HCT116 (cell line): ENCODE results near the gene CLEC4M. TPM values are rescaled to one million over a fixed set of nuclear protein-coding genes. Genes with fewer than 3 reads are reported as not detected.

Source experiments
- ATAC-seq: fragments of 200-7000 bp; cut with Tn5 transposase; 2 replicates; pipeline ENCODE4 v1.9.1; 2020; ENCODE audit warnings: mild to moderate bottlenecking, moderate library complexity
- BruUV-seq: library from RNA; stranded (reverse); fragments of 400-500 nt; replicated peaks from 2 replicates; lab custom pipeline; 2021; lab: Mats Ljungman, UMichigan
- CTCF ChIA-PET: fragments of 300-600 bp; sonication (Branson Sonifier 250); formaldehyde crosslinking; loops from one replicate; lab custom pipeline; 2021; ENCODE audit warnings: antibody characterized with exemption; lab: Charles Lee
- POLR2A ChIA-PET: fragments of 300-600, 350-600 bp; sonication (Branson Sonifier 250); formaldehyde crosslinking; loops from one replicate; lab custom pipeline; 2021; ENCODE audit warnings: antibody characterized with exemption; lab: Charles Lee
- RAD21 ChIA-PET, 2 experiments: fragments of 300-600 bp; sonication (Branson Sonifier 250); formaldehyde crosslinking; loops; one replicate each; lab custom pipeline; 2023; ENCODE audit warnings: low total read pairs in 2 of 2; ENCODE audit not compliant: uncharacterized antibody in 2 of 2, unreplicated experiment in 2 of 2, low non-redundant PET in 1 of 2; lab: Charles Lee
- DNase-seq: peaks from one replicate; pipeline ENCODE4 v3.0.0-alpha.2; 2010; ENCODE audit warnings: low read depth, low spot score
- H2AFZ ChIP-seq: fragments of 200-600 bp; shearing (Covaris generic), sonication (generic); 2 replicates; pipeline ENCODE4 v1.6.1; 2017; ENCODE audit warnings: low read depth, mixed run types, mixed read lengths, antibody characterized with exemption, low read length; ENCODE audit not compliant: poor library complexity, severe bottlenecking
- H3K27ac ChIP-seq: 2 replicates; pipeline ENCODE4 v1.5.1; 2012; ENCODE audit warnings: low read depth, low read length
- H3K27me3 ChIP-seq: fragments of 200-600 bp; sonication (generic); 2 replicates; pipeline ENCODE4 v1.6.1; 2016; ENCODE audit warnings: mixed run types, low read length, mixed read lengths; ENCODE audit not compliant: insufficient read depth
- H3K36me3 ChIP-seq, 2 experiments: fragments of 200-500 bp in 1 of 2; fragments of 200-600 bp in 1 of 2; sonication (Bioruptor generic) in 1 of 2; sonication (generic) in 1 of 2; 2 replicates each; pipeline versions ENCODE4 v1.5.1 to v1.6.1; 2014 to 2016; ENCODE audit warnings: low read length in 2 of 2, inconsistent platforms in 1 of 2, mixed read lengths in 1 of 2, mixed run types in 1 of 2; ENCODE audit not compliant: insufficient read depth in 2 of 2, control insufficient read depth in 1 of 2
- H3K4me1 ChIP-seq, 2 experiments: fragments of 200-600 bp in 1 of 2; sonication (generic) in 1 of 2; 2 replicates each; pipeline versions ENCODE4 v1.5.1 to v1.6.1; 2012 to 2017; ENCODE audit warnings: low read length in 2 of 2, inconsistent platforms in 1 of 2, mild to moderate bottlenecking in 1 of 2, mixed read lengths in 1 of 2, mixed run types in 1 of 2, moderate library complexity in 1 of 2; ENCODE audit not compliant: insufficient read depth in 2 of 2, control insufficient read depth in 1 of 2
- H3K4me2 ChIP-seq: fragments of 200-600 bp; sonication (generic); 2 replicates; pipeline ENCODE4 v1.6.1; 2017; ENCODE audit warnings: mixed run types, low read length, mixed read lengths
- H3K4me3 ChIP-seq, 2 experiments: fragments of 200-600 bp in 1 of 2; sonication (generic) in 1 of 2; replicated peaks in 1 of 2; 2 replicates each; pipeline ENCODE4 v1.5.1; 2011 to 2016; ENCODE audit warnings: low read length in 2 of 2, control low read depth in 1 of 2, low read depth in 1 of 2, mild to moderate bottlenecking in 1 of 2, mixed read lengths in 1 of 2, mixed run types in 1 of 2
- H3K79me2 ChIP-seq: fragments of 200-600 bp; sonication (generic); 2 replicates; pipeline ENCODE4 v1.6.1; 2017; ENCODE audit warnings: mild to moderate bottlenecking, mixed run types, low read length, moderate library complexity, mixed read lengths; ENCODE audit not compliant: insufficient read depth
- H3K9ac ChIP-seq: fragments of 200-600 bp; sonication (generic); 2 replicates; pipeline ENCODE4 v1.6.1; 2016; ENCODE audit warnings: low read length, mixed read lengths
- H3K9me2 ChIP-seq: fragments of 200-600 bp; sonication (generic), shearing (Covaris generic); 2 replicates; pipeline ENCODE4 v1.6.1; 2017; ENCODE audit warnings: mixed run types, mild to moderate bottlenecking, moderate library complexity; ENCODE audit not compliant: insufficient read depth
- H3K9me3 ChIP-seq, 2 experiments: fragments of 200-500 bp in 1 of 2; fragments of 200-600 bp in 1 of 2; sonication (Bioruptor generic) in 1 of 2; sonication (generic) in 1 of 2; 2 replicates each; pipeline ENCODE4 v1.6.1; 2014 to 2017; ENCODE audit warnings: low read length in 2 of 2, mixed read lengths in 2 of 2, inconsistent platforms in 1 of 2, low read depth in 1 of 2, mild to moderate bottlenecking in 1 of 2, mixed run types in 1 of 2, moderate library complexity in 1 of 2; ENCODE audit not compliant: control insufficient read depth in 1 of 2, insufficient read depth in 1 of 2
- H4K20me1 ChIP-seq: fragments of 200-600 bp; sonication (generic), shearing (Covaris generic); 2 replicates; pipeline ENCODE4 v1.6.1; 2017; ENCODE audit warnings: mixed run types, mild to moderate bottlenecking, moderate library complexity; ENCODE audit not compliant: insufficient read depth
- CBX3 ChIP-seq: IDR thresholded peaks from 2 replicates; pipeline ENCODE4 v1.6.1; 2012; ENCODE audit warnings: low read depth
- CEBPB ChIP-seq: IDR thresholded peaks from 2 replicates; pipeline ENCODE4 v1.6.1; 2012; ENCODE audit warnings: low read depth
- EZH2 ChIP-seq: fragments of 200-600 bp; sonication (generic); IDR thresholded peaks from 2 replicates; pipeline ENCODE4 v1.6.1; 2017; ENCODE audit warnings: antibody characterized with exemption, mixed run types
- EZH2phosphoT487 ChIP-seq: fragments of 200-600 bp; IDR thresholded peaks from 2 replicates; pipeline ENCODE4 v1.6.1; 2018; ENCODE audit warnings: antibody characterized with exemption, borderline replicate concordance
- JUND ChIP-seq: IDR thresholded peaks from 2 replicates; pipeline ENCODE4 v1.6.1; 2012
- POLR2A ChIP-seq: IDR thresholded peaks from 2 replicates; pipeline ENCODE4 v1.7.0; 2011; ENCODE audit warnings: borderline replicate concordance; ENCODE audit not compliant: insufficient read depth, insufficient read length; ENCODE audit errors: extremely low read depth
- RAD21 ChIP-seq: IDR thresholded peaks from 2 replicates; pipeline ENCODE4 v1.6.1; 2012; ENCODE audit warnings: low read depth, mild to moderate bottlenecking
- SIN3A ChIP-seq: IDR thresholded peaks from 2 replicates; pipeline ENCODE4 v1.6.1; 2012; ENCODE audit warnings: low read depth
- SP1 ChIP-seq: IDR thresholded peaks from 2 replicates; pipeline ENCODE4 v1.6.1; 2012; ENCODE audit warnings: low read depth
- YY1 ChIP-seq: IDR thresholded peaks from 2 replicates; pipeline ENCODE4 v1.6.1; 2011; ENCODE audit warnings: low read length, low read depth, moderate library complexity, mild to moderate bottlenecking; ENCODE audit not compliant: insufficient replicate concordance; ENCODE audit errors: extremely low read depth
- ZFX ChIP-seq: fragments of 450-650 bp; IDR thresholded peaks from 2 replicates; pipeline ENCODE4 v1.6.1; 2017
- ZNF274 ChIP-seq: fragments of 200-500 bp; sonication (Bioruptor generic); IDR thresholded peaks from 2 replicates; pipeline ENCODE4 v1.6.1; 2014; ENCODE audit warnings: mild to moderate bottlenecking, low read depth, low read length, inconsistent platforms
- intact Hi-C: fragments of 100-400 bp; cut with micrococcal nuclease; formaldehyde crosslinking; loops from 2 replicates; pipeline ENCODE4 v1.10.0; 2022
- total RNA-seq: library from RNA; stranded (reverse); gene quantifications from one replicate; pipeline ENCODE4 v1.2.1, GENCODE V29; 2021; ENCODE audit not compliant: unreplicated experiment
- TF ChIP-seq, protein P1 (sequence below), 3 experiments: fragments of 200-600 bp in 1 of 3; sonication (generic) in 1 of 3; IDR thresholded peaks in 2 of 3; conservative IDR thresholded peaks in 1 of 3; 2 replicates each; pipeline ENCODE4 v1.5.1; 2012 to 2017; ENCODE audit warnings: low read depth in 2 of 3, low read length in 2 of 3, antibody characterized with exemption in 1 of 3, borderline replicate concordance in 1 of 3, control low read depth in 1 of 3, mild to moderate bottlenecking in 1 of 3, mixed read lengths in 1 of 3, mixed run types in 1 of 3, moderate library complexity in 1 of 3; ENCODE audit not compliant: insufficient read depth in 1 of 3
- TF ChIP-seq, protein P2 (sequence below): IDR thresholded peaks from 2 replicates; pipeline ENCODE4 v1.6.1; 2012

The CLEC4M gene
- total RNA-seq, 1 experiment from 2014 or later = not detected

GRCh38 chr19:7751157-7751783, 11.8 kb upstream of the CLEC4M start:
- intact Hi-C loops = no loop called here
- no peak overlapping the region for H3K4me3 ChIP-seq
- no TSS peak for BruUV-seq
- POLR2A ChIA-PET = interaction anchor here (0.7 kb wide), 1 partner anchor 425 kb away, joined by 3 read pairs; no protein-coding TSS in a partner anchor
- H3K4me1 ChIP-seq = no peaks in the 10 kb centered on the region
- H3K4me2 ChIP-seq = no peak overlapping the region
- H3K27me3 ChIP-seq = no peaks in the 10 kb centered on the region
- TF ChIP-seq, protein P1, sequence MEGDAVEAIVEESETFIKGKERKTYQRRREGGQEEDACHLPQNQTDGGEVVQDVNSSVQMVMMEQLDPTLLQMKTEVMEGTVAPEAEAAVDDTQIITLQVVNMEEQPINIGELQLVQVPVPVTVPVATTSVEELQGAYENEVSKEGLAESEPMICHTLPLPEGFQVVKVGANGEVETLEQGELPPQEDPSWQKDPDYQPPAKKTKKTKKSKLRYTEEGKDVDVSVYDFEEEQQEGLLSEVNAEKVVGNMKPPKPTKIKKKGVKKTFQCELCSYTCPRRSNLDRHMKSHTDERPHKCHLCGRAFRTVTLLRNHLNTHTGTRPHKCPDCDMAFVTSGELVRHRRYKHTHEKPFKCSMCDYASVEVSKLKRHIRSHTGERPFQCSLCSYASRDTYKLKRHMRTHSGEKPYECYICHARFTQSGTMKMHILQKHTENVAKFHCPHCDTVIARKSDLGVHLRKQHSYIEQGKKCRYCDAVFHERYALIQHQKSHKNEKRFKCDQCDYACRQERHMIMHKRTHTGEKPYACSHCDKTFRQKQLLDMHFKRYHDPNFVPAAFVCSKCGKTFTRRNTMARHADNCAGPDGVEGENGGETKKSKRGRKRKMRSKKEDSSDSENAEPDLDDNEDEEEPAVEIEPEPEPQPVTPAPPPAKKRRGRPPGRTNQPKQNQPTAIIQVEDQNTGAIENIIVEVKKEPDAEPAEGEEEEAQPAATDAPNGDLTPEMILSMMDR (IDR thresholded peaks at IDR 0.05 in 2 of 3, conservative IDR thresholded peaks at IDR 0.05 in 1 of 3; ENCODE audit: borderline replicate concordance in 1 of 3, insufficient read depth in 1 of 3, low read depth in 2 of 3, low read length in 2 of 3) = no peak
- no peak for TF ChIP-seq YY1
- TF ChIP-seq, protein P2, sequence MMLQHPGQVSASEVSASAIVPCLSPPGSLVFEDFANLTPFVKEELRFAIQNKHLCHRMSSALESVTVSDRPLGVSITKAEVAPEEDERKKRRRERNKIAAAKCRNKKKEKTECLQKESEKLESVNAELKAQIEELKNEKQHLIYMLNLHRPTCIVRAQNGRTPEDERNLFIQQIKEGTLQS = no peak
- TF ChIP-seq SIN3A = no peak
- TF ChIP-seq EZH2 = no peak
- no peak for TF ChIP-seq EZH2phosphoT487
- TF ChIP-seq JUND = no peak
- no peak for TF ChIP-seq CBX3
- no peak for TF ChIP-seq SP1
- no peak for TF ChIP-seq RAD21
- no peak for TF ChIP-seq ZNF274
- TF ChIP-seq POLR2A = no peak
- TF ChIP-seq ZFX = no peak
- TF ChIP-seq CEBPB = no peak
- TF ChIP-seq, all 23 proteins: peak for 0
- Histone ChIP-seq H3K9me2 (no peaks in the 10 kb centered on the region), H2AFZ (no peak overlapping the region), H3K27ac (no peak overlapping the region), H4K20me1 (no peaks in the 10 kb centered on the region), H3K9ac (no peak overlapping the region), H3K79me2 (no peaks in the 10 kb centered on the region), H3K36me3 (no peaks in the 10 kb centered on the region), H3K9me3 (peaks cover 2 to 3% of the 10 kb centered on the region in 2 experiments; a peak in 2 of 4 replicates)
- RAD21 ChIA-PET = no interaction called here
- CTCF ChIA-PET = no interaction called here
- ATAC-seq (no peak), DNase-seq (no peak)
